HG03354 (cell line): ENCODE results near the gene AAK1.
"Not testable (repeated sequence)": the region's sequence is repeated elsewhere in the genome, so short reads cannot be mapped to it uniquely, and the experiment has no call there.

Experiments used
- ATAC-seq: cut with Tn5 transposase; IDR thresholded peaks from one replicate; pipeline ENCODE4 v1.9.1; 2021; ENCODE audit warnings: mild to moderate bottlenecking; ENCODE audit not compliant: unreplicated experiment, poor library complexity, severe bottlenecking

The AAK1 gene

DNA sequence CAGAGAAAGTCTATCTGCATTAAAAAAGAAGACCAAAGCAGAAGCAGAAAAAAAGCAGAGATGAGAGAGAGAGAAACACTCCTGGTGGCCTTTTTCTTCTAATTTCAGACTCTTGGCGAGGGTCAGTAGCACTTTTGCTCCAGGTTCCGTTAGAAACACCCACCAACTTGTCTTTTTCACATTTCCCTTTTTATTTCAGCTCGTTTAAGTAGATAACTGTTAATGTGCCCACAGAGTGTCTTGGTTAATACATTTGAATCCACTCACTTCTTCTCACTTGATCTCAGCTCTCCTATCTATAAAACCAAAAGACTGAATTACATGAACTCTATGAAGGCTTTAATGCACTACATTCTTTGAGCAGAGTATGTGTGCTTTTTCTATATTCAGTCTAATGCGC, 63.1 kb downstream of the AAK1 start:
- ATAC-seq = no peak

DNA sequence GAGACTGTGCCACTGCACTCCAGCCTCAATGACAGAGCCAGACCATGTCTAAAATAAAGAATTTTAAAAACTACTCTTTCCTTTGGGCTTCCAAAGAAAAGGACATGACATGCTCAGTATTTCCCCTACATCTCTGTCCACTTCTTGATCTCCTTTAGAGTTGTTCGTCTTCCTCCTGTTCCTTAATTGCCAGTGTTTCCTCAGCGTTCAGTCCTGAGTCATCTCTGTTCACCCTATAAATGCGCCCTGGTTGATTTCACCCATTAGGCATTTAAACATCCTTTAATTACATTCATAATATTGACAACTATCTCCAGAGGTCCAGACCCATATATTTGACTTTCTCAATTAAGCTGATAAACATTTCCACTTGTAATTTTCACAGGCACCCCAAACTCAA, 64.0 kb downstream of the AAK1 start:
- ATAC-seq = no peak

- no peak for ATAC-seq
Observed at GRCh38 chr2:69578198-69578540, 65.4 kb downstream of the AAK1 start.

DNA sequence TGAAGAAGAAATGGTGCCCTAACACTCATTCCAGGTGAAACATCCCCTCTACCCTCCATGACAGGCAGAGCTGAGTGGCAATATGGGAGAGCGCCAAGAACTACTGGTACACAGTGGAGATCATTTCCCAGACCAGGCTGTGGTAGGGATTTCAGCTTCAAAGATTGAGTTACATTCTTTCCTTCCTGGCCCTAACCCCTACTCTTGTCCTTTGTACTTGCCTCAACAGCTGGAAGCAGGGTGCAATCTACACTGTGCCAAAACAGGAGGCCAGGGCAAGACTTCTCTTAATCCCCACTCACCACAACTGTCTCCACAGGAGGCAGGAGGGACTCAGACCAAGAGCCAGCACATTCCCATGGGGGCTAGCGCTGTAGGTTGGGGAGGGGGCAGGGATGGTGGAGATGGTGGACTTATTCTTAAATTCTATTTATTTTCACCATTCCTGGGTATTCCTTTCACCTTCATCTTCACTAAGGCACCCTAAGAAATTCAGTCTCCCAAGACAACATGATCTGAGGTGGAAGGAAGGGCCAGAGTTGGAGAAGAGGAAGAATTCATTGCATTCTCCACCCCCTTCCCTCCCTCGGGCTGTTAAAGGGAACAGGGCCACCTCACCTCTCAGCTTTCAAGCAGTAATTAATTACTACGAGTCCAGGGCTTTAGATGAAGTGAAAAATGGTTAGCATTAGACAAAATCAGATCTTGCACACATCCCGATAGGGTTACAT, 65.9 kb downstream of the AAK1 start:
- no peak for ATAC-seq

DNA sequence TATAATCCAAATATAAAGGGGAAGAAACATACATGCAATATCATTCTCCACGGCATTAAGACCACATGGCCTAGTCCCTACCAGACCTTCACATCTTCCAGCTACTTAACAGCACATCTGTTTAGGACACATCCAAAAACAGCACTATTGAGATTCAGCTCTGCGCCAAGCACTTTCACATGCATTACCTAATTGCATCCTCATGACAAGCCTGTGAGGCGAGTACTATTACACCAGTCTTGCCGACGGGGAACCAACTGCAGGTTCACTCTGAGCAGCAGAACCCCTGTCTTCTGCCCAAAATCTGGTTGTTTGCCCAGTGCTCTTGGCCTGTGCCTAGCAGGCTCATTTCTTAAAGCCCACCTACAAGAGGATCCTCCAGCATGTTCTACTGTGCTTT, 66.7 kb downstream of the AAK1 start:
- no peak for ATAC-seq

GRCh38 chr2:69575926-69576325, 67.6 kb downstream of the AAK1 start:
- no peak for ATAC-seq

DNA sequence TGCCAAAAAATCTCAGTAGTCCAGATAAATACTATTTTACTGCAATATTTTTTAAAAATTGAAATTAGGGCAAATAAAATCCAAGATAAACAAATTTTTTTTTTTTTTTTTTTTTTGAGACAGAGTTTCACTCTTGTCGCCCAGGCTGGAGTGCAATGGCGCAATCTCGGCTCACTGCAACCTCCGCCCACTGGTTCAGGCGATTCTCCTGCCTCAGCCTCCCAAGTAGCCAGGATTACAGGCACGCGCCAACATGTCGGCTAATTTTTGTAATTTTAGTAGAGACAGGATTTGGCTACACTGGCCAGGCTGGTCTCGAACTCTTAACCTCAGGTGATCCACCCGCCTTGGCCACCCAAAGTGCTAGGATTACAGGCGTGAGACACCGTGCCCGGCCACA, 68.2 kb downstream of the AAK1 start:
- ATAC-seq = not testable (repeated sequence)

DNA sequence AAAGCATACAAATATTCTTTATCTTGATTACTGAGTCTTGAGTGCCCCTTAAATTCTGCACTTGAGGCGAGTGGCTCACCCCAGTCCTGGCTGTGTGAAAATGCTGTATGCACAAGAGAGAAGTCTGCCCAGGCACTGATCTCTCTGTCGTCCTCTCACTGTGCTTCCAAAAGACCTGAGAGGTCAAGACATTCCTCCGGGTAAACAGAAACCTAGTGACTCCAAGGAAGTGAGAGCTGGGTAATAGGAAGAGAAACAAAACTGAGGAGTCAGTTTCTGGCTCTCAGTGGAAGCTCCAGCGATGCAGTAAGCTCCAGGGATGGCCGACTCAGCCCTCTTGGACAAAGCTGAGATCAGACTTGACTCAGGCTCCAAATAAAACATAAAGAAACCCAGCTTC, 70.9 kb downstream of the AAK1 start:
- ATAC-seq = no peak

GRCh38 chr2:69571189-69571588, 72.3 kb downstream of the AAK1 start:
- ATAC-seq = no peak

DNA sequence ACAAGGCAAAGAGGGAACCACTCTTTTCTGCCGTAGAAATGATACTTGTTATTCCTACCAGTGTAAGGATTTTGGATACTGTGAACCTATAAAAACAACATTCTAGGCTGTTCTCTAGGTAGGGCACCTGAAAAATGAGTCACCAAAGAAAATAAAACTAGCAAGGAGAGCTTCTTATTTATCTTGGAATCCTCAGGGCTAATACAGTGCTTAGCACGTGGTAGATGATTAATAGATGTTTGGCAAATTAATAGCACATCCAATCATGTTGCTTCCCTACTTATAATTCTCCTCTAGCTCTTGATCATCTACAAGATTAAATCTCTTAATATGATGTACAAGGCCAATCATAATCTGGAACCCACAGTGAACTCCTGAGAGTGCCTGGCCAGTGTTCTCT, 73.1 kb downstream of the AAK1 start:
- ATAC-seq = no peak

- ATAC-seq = no peak
Observed at GRCh38 chr2:69567909-69568300, 75.6 kb downstream of the AAK1 start.

- no peak for ATAC-seq
Observed at GRCh38 chr2:69567157-69567908, 76.2 kb downstream of the AAK1 start.

DNA sequence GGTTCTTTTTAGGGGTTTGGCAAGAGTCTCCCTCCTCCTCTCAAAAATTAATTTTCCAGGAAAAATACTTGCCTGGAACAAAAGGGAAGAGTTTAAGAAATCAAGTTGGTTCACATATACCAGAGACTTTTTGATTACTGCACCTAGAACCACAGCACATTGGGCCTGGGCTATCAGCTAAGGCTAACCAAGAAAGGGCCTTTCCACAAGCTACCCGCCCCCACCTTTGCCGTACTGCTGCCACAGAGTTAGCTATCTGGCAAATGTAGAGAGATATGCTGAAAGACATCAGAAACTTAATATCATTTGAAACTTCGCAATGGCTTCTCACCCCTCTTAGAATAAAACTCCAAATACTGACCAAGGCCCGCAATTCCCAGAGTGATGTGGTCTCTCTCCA, 76.9 kb downstream of the AAK1 start:
- no peak for ATAC-seq

- ATAC-seq = peak; percentile 79
Observed at GRCh38 chr2:69565431-69565839, 78.1 kb downstream of the AAK1 start.

DNA sequence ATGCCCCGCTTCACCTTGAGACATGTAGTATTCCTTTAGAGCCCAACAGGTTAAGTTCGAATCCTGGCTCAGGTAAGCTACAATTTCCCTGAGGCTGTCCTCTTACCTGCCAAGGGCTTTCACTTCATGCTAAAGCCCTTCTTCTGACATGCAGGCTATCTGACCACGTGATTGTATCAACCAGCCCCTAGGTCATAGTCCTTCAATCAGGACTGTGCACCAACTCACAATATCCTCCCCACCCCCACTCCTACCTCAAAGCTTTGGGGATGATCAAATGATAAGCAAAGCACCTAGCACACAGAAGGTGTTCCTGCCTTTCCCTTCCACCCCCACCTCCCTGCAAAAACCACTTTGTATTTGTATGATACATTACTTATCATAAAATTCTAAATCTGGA, 78.9 kb downstream of the AAK1 start:
- no peak for ATAC-seq

- no peak for ATAC-seq
Observed at GRCh38 chr2:69563021-69563420, 80.5 kb downstream of the AAK1 start.

GRCh38 chr2:69561101-69561500, 82.4 kb downstream of the AAK1 start:
- ATAC-seq = no peak

DNA sequence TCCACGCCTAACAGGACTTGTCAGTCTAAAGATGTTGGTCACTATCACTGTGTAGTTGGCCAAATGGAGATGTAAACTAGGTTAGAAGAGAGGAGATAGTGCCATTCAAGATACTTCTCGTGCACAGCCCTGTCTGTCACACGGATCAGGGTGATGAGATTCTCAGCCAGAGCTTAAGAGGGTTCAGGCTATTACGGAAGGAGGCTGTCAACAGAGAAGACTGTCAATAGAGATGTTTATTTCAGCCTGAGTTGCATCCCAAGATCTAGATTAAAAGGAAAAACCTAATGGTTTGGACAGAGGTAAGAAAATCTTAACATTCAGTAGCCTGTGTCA, 83.4 kb downstream of the AAK1 start:
- ATAC-seq = no peak

DNA sequence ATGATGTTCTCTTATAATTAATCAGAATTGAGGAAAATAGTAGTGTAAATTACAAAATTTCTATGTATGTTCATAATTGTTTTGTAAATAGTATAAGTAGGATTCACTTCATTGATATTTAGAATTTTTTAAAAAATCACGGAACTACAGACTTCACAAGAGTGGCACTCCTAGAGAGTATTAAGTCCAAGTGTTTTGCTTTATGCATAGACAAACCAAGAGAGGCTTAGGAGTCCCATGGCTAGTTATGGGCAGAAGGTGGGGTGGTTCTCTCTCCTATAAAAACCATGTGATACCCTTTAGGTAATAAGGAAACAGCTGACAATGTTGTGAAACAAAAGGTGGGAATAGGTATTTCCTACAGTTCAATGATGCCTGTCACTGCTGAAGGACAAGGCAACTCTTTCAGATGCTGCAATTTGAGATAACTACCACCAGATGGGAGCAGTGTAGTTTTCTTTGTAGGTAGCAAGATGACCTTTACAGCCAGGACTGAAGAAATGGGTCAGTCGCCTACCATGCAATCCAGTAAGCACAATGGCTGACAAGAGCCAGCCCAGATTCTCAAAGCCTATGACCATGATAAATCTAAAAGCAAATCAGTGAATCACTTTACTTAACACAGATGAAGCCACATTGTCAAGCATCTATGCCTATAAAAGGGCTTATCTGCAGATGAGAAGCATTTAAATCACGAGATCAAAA, 83.9 kb downstream of the AAK1 start:
- ATAC-seq = peak; percentile 69

GRCh38 chr2:69556008-69556407, 87.5 kb downstream of the AAK1 start:
- no peak for ATAC-seq

DNA sequence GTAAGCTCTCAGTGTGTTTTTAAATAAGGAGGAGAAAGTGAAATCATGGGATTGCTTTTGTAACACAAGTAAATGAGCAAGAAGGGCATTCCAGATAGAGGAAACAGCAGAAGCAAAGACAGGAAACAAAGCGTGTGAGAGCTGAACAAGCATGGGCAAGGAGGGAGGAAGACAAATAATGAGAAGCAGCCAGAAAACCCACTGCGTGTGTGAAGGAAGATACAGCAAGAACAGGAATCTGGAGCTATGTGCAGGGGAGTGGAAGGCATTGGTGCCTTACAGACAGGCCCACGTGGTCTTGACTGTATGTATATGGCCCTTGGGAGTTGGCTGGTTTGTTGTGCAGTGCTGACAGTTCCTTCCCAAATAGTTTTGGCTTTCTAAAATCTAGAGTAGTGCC, 88.6 kb downstream of the AAK1 start:
- ATAC-seq = peak; percentile 55
